Adrenal gland (tissue), 12 donors: ENCODE results near the gene C10orf53. TPM values are rescaled to one million over a fixed set of nuclear protein-coding genes. Genes with fewer than 3 reads are reported as not detected.
A peak's percentile ranks its signal among the peaks of the same experiment; 100 is the strongest.

Experiments used
- DNase-seq, 7 donors: peaks; one replicate each; pipeline ENCODE4 v3.0.0-alpha.2; 2019 to 2020
- H3K27ac ChIP-seq, 5 donors: fragments of 200-600 bp; sonication (generic) in 4 of 5; 1 replicate in 3 of 5; 2 replicates in 2 of 5; pipeline versions ENCODE4 v1.5.1 to v1.8.0; 2016 to 2020; ENCODE audit warnings: mild to moderate bottlenecking in 1 of 5
- H3K27me3 ChIP-seq: fragments of 200-600 bp; 2 replicates; pipeline ENCODE4 v1.8.0; 2021
- H3K36me3 ChIP-seq, 2 donors: fragments of 200-600 bp; replicated peaks in 1 of 2; 1 replicate in 1 of 2; 2 replicates in 1 of 2; pipeline versions ENCODE4 v1.5.1 to v1.8.0; 2018 to 2022
- H3K4me1 ChIP-seq, 2 donors: fragments of 200-600 bp; replicated peaks in 1 of 2; 1 replicate in 1 of 2; 2 replicates in 1 of 2; pipeline versions ENCODE4 v1.5.1 to v1.8.0; 2018 to 2021
- H3K4me3 ChIP-seq, 4 donors: fragments of 200-600 bp; sonication (generic) in 3 of 4; one replicate each; pipeline ENCODE4 v1.5.1; 2016 to 2018
- H3K9me3 ChIP-seq, 3 donors: fragments of 200-600 bp; sonication (generic) in 1 of 3; replicated peaks in 1 of 3; 1 replicate in 2 of 3; 2 replicates in 1 of 3; pipeline versions ENCODE4 v1.5.1 to v1.8.0; 2016 to 2021
- POLR2A ChIP-seq, 2 donors: fragments of 450-650 bp; IDR thresholded peaks; one replicate each; pipeline ENCODE4 v1.6.1; 2017; ENCODE audit warnings: antibody characterized with exemption in 2 of 2, mild to moderate bottlenecking in 2 of 2, moderate library complexity in 1 of 2
- WGBS, 4 donors: extraction: QIAGEN DNeasy Blood & Tissue Kit in 2 of 4; methylation state at CpG; one replicate each; pipeline versions ENCODE4 v1.1.5 to v1.1.7; 2013 to 2017; 5-methylcytosine and 5-hydroxymethylcytosine counted together
- intact Hi-C, 2 donors: fragments of 100-400 bp; cut with DNase I; formaldehyde crosslinking; loops; one replicate each; pipeline versions ENCODE4 v1.14.1 to v1.15.0; 2022 to 2023
- polyA plus RNA-seq, 3 donors: library from polyadenylated mRNA; stranded (reverse); fragments of 200-250 nt in 2 of 3; fragments of 350-450 nt in 1 of 3; fragmentation: Illumina TruSeq in 1 of 3; extraction: RNeasy Lipid Tissue Mini Kit (QIAGEN cat#74804) in 1 of 3; gene quantifications; one replicate each; pipeline ENCODE4 v1.2.3, GENCODE V29; 2013 to 2014
- total RNA-seq, 9 donors: library from RNA; depleted of rRNA in 4 of 9; stranded (reverse); fragments of >200 nt in 4 of 9; fragments of 120-200 nt in 1 of 9; fragmentation: NEBNext Ultra II Directional in 1 of 9; extraction: Animal tissue kit (Norgen Biotek cat#: 25700) in 1 of 9; gene quantifications; one replicate each; pipeline versions ENCODE4 v1.1.0 to v1.2.4, GENCODE V29; 2013 to 2023
- TF ChIP-seq, protein P1 (sequence below), 6 experiments: fragments of 450-650 bp in 4 of 6; fragments of 200-600 bp in 2 of 6; sonication (generic) in 1 of 6; IDR thresholded peaks; 1 replicate in 5 of 6; 2 replicates in 1 of 6; pipeline versions ENCODE4 v1.5.1 to v1.8.0; 2016 to 2021; ENCODE audit warnings: antibody characterized with exemption in 6 of 6, mild to moderate bottlenecking in 2 of 6, moderate library complexity in 1 of 6
- donor health status: healthy with polysubstance abuse.
- donor health status: Bipolar disorder and iron deficiency.
- donor health status: DM: yes; HTN: yes; CAD: no.
- donor health status: DM: no; HTN: no; CAD: no.
- donor health status: DM: no; HTN: no; CAD: no.
- donor health status: DM: yes; HTN: yes; CAD: no.

The C10orf53 gene
- total and polyA plus RNA-seq, 12 donors = not detected

DNA sequence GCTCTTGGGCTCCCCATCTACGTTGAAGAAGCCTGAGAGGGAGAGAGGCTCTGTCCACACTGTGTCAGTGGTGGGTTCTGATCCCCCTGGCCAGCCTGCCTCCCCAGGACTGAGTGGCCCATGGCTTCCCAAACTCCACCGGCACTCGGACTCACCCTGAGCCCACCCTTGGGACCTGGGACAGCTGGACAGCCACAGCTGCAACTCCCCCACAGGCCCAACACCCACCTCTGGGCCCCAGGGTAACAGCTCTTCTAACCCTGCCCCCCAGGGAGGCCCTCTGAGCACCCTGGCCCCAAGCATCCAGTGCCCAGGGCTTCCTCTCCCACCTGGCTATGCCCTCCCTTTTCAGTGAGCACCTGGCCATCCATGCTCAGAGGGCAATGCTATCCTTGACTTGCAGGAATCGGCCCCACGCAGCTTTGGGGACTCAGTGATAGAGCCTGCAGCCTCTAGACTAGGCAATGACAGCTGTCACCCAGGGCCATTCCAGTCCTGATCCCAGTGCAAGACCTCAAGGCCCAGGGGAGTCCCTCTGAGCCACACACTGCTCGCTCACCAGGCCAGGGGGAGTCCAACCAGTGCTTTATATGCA, 64.7 kb downstream of the C10orf53 start:
- 71 to 92% (median 87%) methylated on average over 2 to 6 of the region's 6 CpGs for WGBS, 4 donors
- no peaks in the 10 kb centered on the region for H3K4me1 ChIP-seq
- H3K36me3 ChIP-seq = no peaks in the 10 kb centered on the region
- H3K4me3 ChIP-seq = no peak overlapping the region
- intact Hi-C loops = no loop called here
- DNase-seq = peak in 1 of 7 donors; percentile 34
- no peak overlapping the region for H3K27ac ChIP-seq
- no peak for TF ChIP-seq POLR2A (IDR thresholded peaks at IDR 0.05)
- TF ChIP-seq, protein P1, sequence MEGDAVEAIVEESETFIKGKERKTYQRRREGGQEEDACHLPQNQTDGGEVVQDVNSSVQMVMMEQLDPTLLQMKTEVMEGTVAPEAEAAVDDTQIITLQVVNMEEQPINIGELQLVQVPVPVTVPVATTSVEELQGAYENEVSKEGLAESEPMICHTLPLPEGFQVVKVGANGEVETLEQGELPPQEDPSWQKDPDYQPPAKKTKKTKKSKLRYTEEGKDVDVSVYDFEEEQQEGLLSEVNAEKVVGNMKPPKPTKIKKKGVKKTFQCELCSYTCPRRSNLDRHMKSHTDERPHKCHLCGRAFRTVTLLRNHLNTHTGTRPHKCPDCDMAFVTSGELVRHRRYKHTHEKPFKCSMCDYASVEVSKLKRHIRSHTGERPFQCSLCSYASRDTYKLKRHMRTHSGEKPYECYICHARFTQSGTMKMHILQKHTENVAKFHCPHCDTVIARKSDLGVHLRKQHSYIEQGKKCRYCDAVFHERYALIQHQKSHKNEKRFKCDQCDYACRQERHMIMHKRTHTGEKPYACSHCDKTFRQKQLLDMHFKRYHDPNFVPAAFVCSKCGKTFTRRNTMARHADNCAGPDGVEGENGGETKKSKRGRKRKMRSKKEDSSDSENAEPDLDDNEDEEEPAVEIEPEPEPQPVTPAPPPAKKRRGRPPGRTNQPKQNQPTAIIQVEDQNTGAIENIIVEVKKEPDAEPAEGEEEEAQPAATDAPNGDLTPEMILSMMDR (IDR thresholded peaks at IDR 0.05) = no peak
- H3K9me3 ChIP-seq = no peaks in the 10 kb centered on the region
- no peaks in the 10 kb centered on the region for H3K27me3 ChIP-seq

GRCh38 chr10:49744924-49745605, 65.6 kb downstream of the C10orf53 start:
- TF ChIP-seq, protein P1 (IDR thresholded peaks at IDR 0.05) = no peak
- TF ChIP-seq POLR2A (IDR thresholded peaks at IDR 0.05) = no peak
- H3K27ac ChIP-seq = no peak overlapping the region
- no peaks in the 10 kb centered on the region for H3K27me3 ChIP-seq
- DNase-seq = peak in 1 of 7 donors; percentile 33
- H3K4me3 ChIP-seq = no peak overlapping the region
- no peaks in the 10 kb centered on the region for H3K4me1 ChIP-seq
- H3K9me3 ChIP-seq = no peaks in the 10 kb centered on the region
- WGBS, 4 donors = 72 to 87% (median 83%) methylated on average over 6 to 13 of the region's 13 CpGs
- intact Hi-C loops = no loop called here
- no peaks in the 10 kb centered on the region for H3K36me3 ChIP-seq

DNA sequence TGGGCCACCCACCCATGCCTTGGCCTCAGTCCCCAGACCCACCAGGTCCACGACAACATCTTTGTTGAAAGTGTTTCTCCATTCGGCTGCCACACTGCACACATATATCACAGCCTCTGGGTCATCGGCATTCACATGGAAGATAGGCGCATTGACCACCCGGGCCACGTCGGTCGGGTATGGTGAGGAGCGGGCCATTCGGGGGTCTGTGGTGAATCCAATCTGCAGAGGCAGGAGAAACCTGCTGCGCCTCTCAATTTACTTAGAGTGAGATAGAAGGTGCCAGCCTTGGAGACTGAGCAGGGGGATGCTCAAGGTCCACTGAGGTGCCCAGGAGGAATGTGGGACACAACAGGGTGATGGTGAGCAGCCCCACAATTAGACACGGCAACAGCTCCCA, 66.3 kb downstream of the C10orf53 start:
- Histone ChIP-seq H3K36me3 (no peaks in the 10 kb centered on the region), H3K27me3 (no peaks in the 10 kb centered on the region), H3K27ac (no peak overlapping the region), H3K4me3 (no peak overlapping the region), H3K9me3 (no peaks in the 10 kb centered on the region), H3K4me1 (no peaks in the 10 kb centered on the region)
- TF ChIP-seq POLR2A (IDR thresholded peaks at IDR 0.05) = no peak
- TF ChIP-seq, protein P1 (IDR thresholded peaks at IDR 0.05) = no peak
- intact Hi-C loops = no loop called here
- DNase-seq = peak in 1 of 7 donors; percentile 36
- WGBS, 4 donors = 90 to 93% (median 93%) methylated on average over 4 to 12 of the region's 12 CpGs

- H3K4me1 ChIP-seq = no peaks in the 10 kb centered on the region
- DNase-seq = peak in 2 of 7 donors; percentile 10 to 40
- H3K36me3 ChIP-seq = no peaks in the 10 kb centered on the region
- 87 to 94% (median 91%) methylated on average over 12 to 20 of the region's 20 CpGs for WGBS, 4 donors
- TF ChIP-seq, protein P1 (IDR thresholded peaks at IDR 0.05) = no peak
- no peak for TF ChIP-seq POLR2A (IDR thresholded peaks at IDR 0.05)
- no peak overlapping the region for H3K27ac ChIP-seq
- intact Hi-C loops = no loop called here
- no peaks in the 10 kb centered on the region for H3K9me3 ChIP-seq
- H3K4me3 ChIP-seq = no peak overlapping the region
- H3K27me3 ChIP-seq = no peaks in the 10 kb centered on the region
These were observed 67.3 kb downstream of the C10orf53 start for GRCh38 chr10:49746626-49747302.
